Measurements from ENCODE around the gene ATP1B4. TPM values are rescaled to one million over a fixed set of nuclear protein-coding genes. Genes with fewer than 3 reads are reported as not detected.

ATP1B4 gene
- polyA plus RNA-seq, 1 experiment: not detected

GRCh38 chrX:120419463-120419862 is 57.6 kb downstream of the ATP1B4 start:
- CTCF ChIA-PET: no interaction called here
- Histone ChIP-seq H3K27ac (ENCODE audit: low read depth, low read length) (no peak overlapping the region), H3K27me3 (ENCODE audit: control insufficient read depth, insufficient read depth, low read length) (no peaks in the 10 kb centered on the region), H3K9me3 (ENCODE audit: control insufficient read depth, insufficient read depth, low read length) (no peaks in the 10 kb centered on the region), H3K4me3 (ENCODE audit: low read depth, low read length) (no peak overlapping the region)
- POLR2A ChIA-PET: no interaction called here
- TF ChIP-seq CTCF (IDR thresholded peaks at IDR 0.05; ENCODE audit: low read depth, low read length): no peak
- DNase-seq (ENCODE audit: low read depth, low spot score): no peak

- DNase-seq (ENCODE audit: low read depth, low spot score): no peak
- Histone ChIP-seq H3K27me3 (ENCODE audit: control insufficient read depth, insufficient read depth, low read length) (no peaks in the 10 kb centered on the region), H3K27ac (ENCODE audit: low read depth, low read length) (no peak overlapping the region), H3K4me3 (ENCODE audit: low read depth, low read length) (no peak overlapping the region), H3K9me3 (ENCODE audit: control insufficient read depth, insufficient read depth, low read length) (no peaks in the 10 kb centered on the region)
- ChIA-PET POLR2A (no interaction called here), CTCF (no interaction called here)
- no peak for TF ChIP-seq CTCF (IDR thresholded peaks at IDR 0.05; ENCODE audit: low read depth, low read length)
These were observed 64.7 kb downstream of the ATP1B4 start for GRCh38 chrX:120426599-120426998.

GRCh38 chrX:120428309-120428708 is 66.4 kb downstream of the ATP1B4 start:
- Histone ChIP-seq H3K9me3 (ENCODE audit: control insufficient read depth, insufficient read depth, low read length) (no peaks in the 10 kb centered on the region), H3K27ac (ENCODE audit: low read depth, low read length) (no peak overlapping the region), H3K4me3 (ENCODE audit: low read depth, low read length) (no peak overlapping the region), H3K27me3 (ENCODE audit: control insufficient read depth, insufficient read depth, low read length) (no peaks in the 10 kb centered on the region)
- TF ChIP-seq CTCF (IDR thresholded peaks at IDR 0.05; ENCODE audit: low read depth, low read length): no peak
- ChIA-PET POLR2A (no interaction called here), CTCF (interaction anchor here (1.1 kb wide), 1 partner anchor 24 kb away, joined by 7 read pairs; no protein-coding TSS in a partner anchor)
- DNase-seq (ENCODE audit: low read depth, low spot score): no peak

- Histone ChIP-seq H3K27ac (ENCODE audit: low read depth, low read length) (no peak overlapping the region), H3K27me3 (ENCODE audit: control insufficient read depth, insufficient read depth, low read length) (no peaks in the 10 kb centered on the region), H3K9me3 (ENCODE audit: control insufficient read depth, insufficient read depth, low read length) (no peaks in the 10 kb centered on the region), H3K4me3 (ENCODE audit: low read depth, low read length) (no peak overlapping the region)
- ChIA-PET CTCF (no interaction called here), POLR2A (no interaction called here)
- DNase-seq (ENCODE audit: low read depth, low spot score): no peak
- no peak for TF ChIP-seq CTCF (IDR thresholded peaks at IDR 0.05; ENCODE audit: low read depth, low read length)
These were observed 68.1 kb downstream of the ATP1B4 start for GRCh38 chrX:120429776-120430540.

Other genes with a start within 250 kb of the ATP1B4 start
- gene RHOXF1, start 246.2 kb upstream of the ATP1B4 start, polyA plus RNA-seq (2011; rRNA removed): not detected in 2 replicates
- gene RHOXF2, start 203.5 kb upstream of the ATP1B4 start, polyA plus RNA-seq (2011; rRNA removed): not detected in 2 replicates
- 8.9 and 9.0 TPM in 2 replicates for gene ZBTB33, start 111.3 kb upstream of the ATP1B4 start, polyA plus RNA-seq (2011; rRNA removed)
- gene TMEM255A, start 50.6 kb upstream of the ATP1B4 start, polyA plus RNA-seq (2011; rRNA removed): 0.04 and 0.05 TPM in 2 replicates
- gene LAMP2, start 107.2 kb downstream of the ATP1B4 start, polyA plus RNA-seq (2011; rRNA removed): 131 and 155 TPM in 2 replicates
- gene CUL4B, start 198.9 kb downstream of the ATP1B4 start, polyA plus RNA-seq (2011; rRNA removed): 46.3 and 64.5 TPM in 2 replicates
- 71.6 and 97.5 TPM in 2 replicates for gene MCTS1, start 242.0 kb downstream of the ATP1B4 start, polyA plus RNA-seq (2011; rRNA removed)